Measurements from ENCODE around the gene KANSL1.
"Not testable (repeated sequence)": the region's sequence is repeated elsewhere in the genome, so short reads cannot be mapped to it uniquely, and the experiment has no call there.

Gene KANSL1

GRCh38 chr17:46031440-46031839 is 161.8 kb downstream of the KANSL1 start:
- no peak for DNase-seq

GRCh38 chr17:46030752-46031151 is 162.5 kb downstream of the KANSL1 start:
- no peak for DNase-seq

GRCh38 chr17:46029627-46030026 is 163.6 kb downstream of the KANSL1 start:
- DNase-seq, result no peak

GRCh38 chr17:46028981-46029565 is 164.2 kb downstream of the KANSL1 start:
- no peak for DNase-seq

GRCh38 chr17:46028374-46028773 is 164.9 kb downstream of the KANSL1 start:
- DNase-seq, result no peak

- DNase-seq, result no peak
Measured at GRCh38 chr17:46027976-46028325, 165.3 kb downstream of the KANSL1 start.

- DNase-seq, result no peak
Measured at GRCh38 chr17:46027048-46027975, 165.9 kb downstream of the KANSL1 start.

- DNase-seq, result no peak
Measured at GRCh38 chr17:46026166-46027047, 166.8 kb downstream of the KANSL1 start.

- DNase-seq, result peak; percentile 38
Measured at GRCh38 chr17:46025510-46026165, 167.6 kb downstream of the KANSL1 start.

GRCh38 chr17:46025060-46025459 is 168.2 kb downstream of the KANSL1 start:
- DNase-seq, result no peak

GRCh38 chr17:46024590-46024989 is 168.6 kb downstream of the KANSL1 start:
- no peak for DNase-seq

- peak; percentile 12 for DNase-seq
Measured at GRCh38 chr17:46023783-46024388, 169.3 kb downstream of the KANSL1 start.

GRCh38 chr17:46023366-46023765 is 169.9 kb downstream of the KANSL1 start:
- not testable (repeated sequence) for DNase-seq

GRCh38 chr17:46020998-46021397 is 172.2 kb downstream of the KANSL1 start:
- DNase-seq, result no peak

- DNase-seq, result no peak
Measured at GRCh38 chr17:46020023-46020761, 173.0 kb downstream of the KANSL1 start.

- DNase-seq, result not testable (repeated sequence)
Measured at GRCh38 chr17:46019408-46019925, 173.8 kb downstream of the KANSL1 start.

- DNase-seq, result no peak
Measured at GRCh38 chr17:46013502-46014165, 179.6 kb downstream of the KANSL1 start.

GRCh38 chr17:46013127-46013501 is 180.1 kb downstream of the KANSL1 start:
- DNase-seq, result no peak

- DNase-seq, result no peak
Measured at GRCh38 chr17:46012506-46013079, 180.6 kb downstream of the KANSL1 start.

- peak; percentile 5 for DNase-seq
Measured at GRCh38 chr17:46011711-46012505, 181.3 kb downstream of the KANSL1 start.

Data from NCI-H146 (cell line).